ENCODE results near the gene ZNF106. TPM values are rescaled to one million over a fixed set of nuclear protein-coding genes. Genes with fewer than 3 reads are reported as not detected.

The ZNF106 gene
- total RNA-seq, 1 experiment from 2014 or later: 34.7 TPM

GRCh38 chr15:42504631-42505030, 13.7 kb upstream of the ZNF106 start:
- Mint-ChIP-seq H3K27me3 (ENCODE audit: unreplicated experiment) (no peaks in the 10 kb centered on the region), H3K4me3 (ENCODE audit: low read depth, unreplicated experiment) (no peak overlapping the region), H3K27ac (ENCODE audit: unreplicated experiment) (no peak overlapping the region), H3K36me3 (ENCODE audit: insufficient read depth, unreplicated experiment) (no peaks in the 10 kb centered on the region), H3K4me1 (ENCODE audit: low read depth, unreplicated experiment) (no peaks in the 10 kb centered on the region), H3K9me3 (ENCODE audit: low read depth, unreplicated experiment) (no peaks in the 10 kb centered on the region)
- intact Hi-C loops (cut with micrococcal nuclease; ENCODE audit: unreplicated experiment): loop anchor here (1.0 kb wide), 1 partner anchor 12 kb away; no protein-coding TSS in a partner anchor
- TF ChIP-seq, protein P1, sequence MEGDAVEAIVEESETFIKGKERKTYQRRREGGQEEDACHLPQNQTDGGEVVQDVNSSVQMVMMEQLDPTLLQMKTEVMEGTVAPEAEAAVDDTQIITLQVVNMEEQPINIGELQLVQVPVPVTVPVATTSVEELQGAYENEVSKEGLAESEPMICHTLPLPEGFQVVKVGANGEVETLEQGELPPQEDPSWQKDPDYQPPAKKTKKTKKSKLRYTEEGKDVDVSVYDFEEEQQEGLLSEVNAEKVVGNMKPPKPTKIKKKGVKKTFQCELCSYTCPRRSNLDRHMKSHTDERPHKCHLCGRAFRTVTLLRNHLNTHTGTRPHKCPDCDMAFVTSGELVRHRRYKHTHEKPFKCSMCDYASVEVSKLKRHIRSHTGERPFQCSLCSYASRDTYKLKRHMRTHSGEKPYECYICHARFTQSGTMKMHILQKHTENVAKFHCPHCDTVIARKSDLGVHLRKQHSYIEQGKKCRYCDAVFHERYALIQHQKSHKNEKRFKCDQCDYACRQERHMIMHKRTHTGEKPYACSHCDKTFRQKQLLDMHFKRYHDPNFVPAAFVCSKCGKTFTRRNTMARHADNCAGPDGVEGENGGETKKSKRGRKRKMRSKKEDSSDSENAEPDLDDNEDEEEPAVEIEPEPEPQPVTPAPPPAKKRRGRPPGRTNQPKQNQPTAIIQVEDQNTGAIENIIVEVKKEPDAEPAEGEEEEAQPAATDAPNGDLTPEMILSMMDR (IDR thresholded peaks at IDR 0.05; ENCODE audit: unreplicated experiment): no peak
- no TSS peak for BruUV-seq (replicated peaks)
- no peak for DNase-seq
- CTCF ChIA-PET: no interaction called here

DNA sequence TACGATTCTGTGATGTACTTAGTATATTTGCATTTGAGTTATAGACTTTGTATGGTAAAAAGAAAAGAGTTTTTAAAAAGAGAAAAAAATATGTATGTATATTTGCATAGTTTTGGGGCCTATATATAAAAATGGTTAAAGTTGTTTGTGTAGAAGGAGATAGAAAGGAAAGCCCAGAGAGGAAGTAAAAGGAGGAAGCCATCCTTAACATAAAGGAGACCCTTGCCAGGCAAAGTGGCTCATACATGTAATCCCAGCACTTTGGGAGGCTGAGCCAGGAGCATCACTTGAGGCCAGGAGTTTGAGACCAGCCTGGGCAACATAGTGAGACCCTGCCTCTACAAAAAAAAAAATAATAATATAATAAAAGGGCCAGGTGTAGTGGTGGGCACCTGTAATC, 12.9 kb upstream of the ZNF106 start:
- H3K9me3 Mint-ChIP-seq (ENCODE audit: low read depth, unreplicated experiment): no peaks in the 10 kb centered on the region
- no peak for DNase-seq
- no peak overlapping the region for H3K4me3 Mint-ChIP-seq (ENCODE audit: low read depth, unreplicated experiment)
- peaks cover 3% of the 10 kb centered on the region for H3K36me3 Mint-ChIP-seq (ENCODE audit: insufficient read depth, unreplicated experiment)
- H3K27ac Mint-ChIP-seq (ENCODE audit: unreplicated experiment): no peak overlapping the region
- BruUV-seq (replicated peaks): no TSS peak
- CTCF ChIA-PET: no interaction called here
- intact Hi-C loops (cut with micrococcal nuclease; ENCODE audit: unreplicated experiment): loop anchor here (1.0 kb wide), 1 partner anchor 12 kb away; no protein-coding TSS in a partner anchor
- no peaks in the 10 kb centered on the region for H3K4me1 Mint-ChIP-seq (ENCODE audit: low read depth, unreplicated experiment)
- TF ChIP-seq, protein P1 (IDR thresholded peaks at IDR 0.05; ENCODE audit: unreplicated experiment): no peak
- no peaks in the 10 kb centered on the region for H3K27me3 Mint-ChIP-seq (ENCODE audit: unreplicated experiment)

DNA sequence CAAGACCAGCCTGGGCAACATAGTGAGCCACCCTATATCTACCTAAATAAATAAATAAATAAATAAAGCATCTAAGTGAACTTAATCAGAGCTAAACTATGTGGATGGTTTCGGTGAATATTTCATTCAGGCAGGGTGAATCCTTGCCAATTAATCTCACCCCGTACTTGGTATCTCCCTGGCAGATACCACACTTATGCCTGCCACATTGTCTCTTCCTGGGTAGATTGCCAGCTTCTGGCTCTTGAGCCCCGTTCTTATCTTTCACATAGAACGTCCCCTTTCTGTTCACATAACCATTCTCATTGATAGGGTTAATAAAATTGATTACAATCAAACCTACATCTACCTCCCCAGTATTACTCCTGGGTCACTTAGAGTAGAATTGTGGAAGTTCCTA, 11.5 kb upstream of the ZNF106 start:
- no peaks in the 10 kb centered on the region for H3K27me3 Mint-ChIP-seq (ENCODE audit: unreplicated experiment)
- CTCF ChIA-PET: interaction anchor here (0.7 kb wide), 1 partner anchor 1554 kb away, joined by 5 read pairs; no protein-coding TSS in a partner anchor
- no peaks in the 10 kb centered on the region for H3K4me1 Mint-ChIP-seq (ENCODE audit: low read depth, unreplicated experiment)
- H3K4me3 Mint-ChIP-seq (ENCODE audit: low read depth, unreplicated experiment): no peak overlapping the region
- H3K9me3 Mint-ChIP-seq (ENCODE audit: low read depth, unreplicated experiment): no peaks in the 10 kb centered on the region
- no TSS peak for BruUV-seq (replicated peaks)
- no peak for DNase-seq
- no peak overlapping the region for H3K27ac Mint-ChIP-seq (ENCODE audit: unreplicated experiment)
- peaks cover 3% of the 10 kb centered on the region for H3K36me3 Mint-ChIP-seq (ENCODE audit: insufficient read depth, unreplicated experiment)
- TF ChIP-seq, protein P1 (IDR thresholded peaks at IDR 0.05; ENCODE audit: unreplicated experiment): no peak
- intact Hi-C loops (cut with micrococcal nuclease; ENCODE audit: unreplicated experiment): no loop called here

DNA sequence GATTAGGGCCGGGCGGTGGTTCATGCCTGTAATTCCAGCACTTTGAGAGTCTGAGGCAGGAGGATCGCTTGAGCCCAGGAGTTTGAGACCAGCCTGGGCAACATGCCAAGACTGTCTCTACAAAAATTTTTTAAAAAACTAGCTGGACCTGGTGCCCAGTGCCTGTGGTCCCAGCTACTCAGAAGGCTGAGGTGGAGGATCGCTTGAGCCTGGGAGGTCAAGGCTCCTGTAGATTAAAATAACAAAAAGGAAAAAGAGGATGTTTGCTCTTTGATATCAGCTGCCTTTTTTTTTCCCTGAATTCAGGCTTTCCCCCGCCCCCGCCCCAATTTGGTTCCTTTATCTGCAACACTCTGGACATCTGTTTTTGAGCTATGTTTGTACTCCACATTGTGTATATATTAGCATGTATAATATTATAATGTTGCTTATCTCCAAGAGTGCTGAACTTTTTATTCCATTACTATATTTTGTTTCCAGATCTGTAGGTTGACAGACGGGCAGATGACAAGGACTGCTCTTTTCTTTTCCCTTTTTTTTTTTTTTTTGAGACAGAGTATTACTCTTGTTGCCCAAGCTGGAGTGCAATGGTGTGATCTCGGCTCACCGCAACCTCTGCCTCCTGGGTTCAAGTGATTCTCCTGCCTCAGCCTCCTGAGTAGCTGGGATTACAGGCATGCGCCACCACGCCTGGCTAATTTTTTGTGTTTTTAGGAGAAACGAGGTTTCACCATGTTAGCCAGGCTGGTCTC, 9.1 kb upstream of the ZNF106 start:
- H3K9me3 Mint-ChIP-seq (ENCODE audit: low read depth, unreplicated experiment): no peaks in the 10 kb centered on the region
- no TSS peak for BruUV-seq (replicated peaks)
- CTCF ChIA-PET: interaction anchor here (0.5 to 0.6 kb wide), 2 partner anchors 22 to 1962 kb away, joined by 4 to 7 read pairs; no protein-coding TSS in a partner anchor
- H3K27ac Mint-ChIP-seq (ENCODE audit: unreplicated experiment): no peak overlapping the region
- H3K4me3 Mint-ChIP-seq (ENCODE audit: low read depth, unreplicated experiment): no peak overlapping the region
- no peak for DNase-seq
- peaks cover 21% of the 10 kb centered on the region for H3K36me3 Mint-ChIP-seq (ENCODE audit: insufficient read depth, unreplicated experiment)
- TF ChIP-seq, protein P1 (IDR thresholded peaks at IDR 0.05; ENCODE audit: unreplicated experiment): no peak
- no peaks in the 10 kb centered on the region for H3K27me3 Mint-ChIP-seq (ENCODE audit: unreplicated experiment)
- intact Hi-C loops (cut with micrococcal nuclease; ENCODE audit: unreplicated experiment): no loop called here
- no peaks in the 10 kb centered on the region for H3K4me1 Mint-ChIP-seq (ENCODE audit: low read depth, unreplicated experiment)
